PC-3 (cell line): ENCODE data around the gene ST6GALNAC3. TPM values are rescaled to one million over a fixed set of nuclear protein-coding genes. Genes with fewer than 3 reads are reported as not detected.

Source experiments
- ATAC-seq: fragments of 200-7000 bp; cut with Tn5 transposase; 2 replicates; pipeline ENCODE4 v1.9.1; 2020; ENCODE audit warnings: mild to moderate bottlenecking, moderate library complexity
- BruUV-seq: library from RNA; stranded (reverse); fragments of 400-500 nt; replicated peaks from 2 replicates; lab custom pipeline; 2021; lab: Mats Ljungman, UMichigan
- CTCF ChIA-PET: fragments of 300-600 bp; sonication (Branson Sonifier 250); formaldehyde crosslinking; loops from one replicate; lab custom pipeline; 2022; ENCODE audit warnings: antibody characterized with exemption; lab: Charles Lee
- POLR2A ChIA-PET: fragments of 300-600 bp; sonication (Branson Sonifier 250); formaldehyde crosslinking; loops from one replicate; lab custom pipeline; 2022; ENCODE audit warnings: antibody characterized with exemption; ENCODE audit not compliant: unreplicated experiment; lab: Charles Lee
- DNase-seq: peaks from one replicate; pipeline ENCODE4 v3.0.0-alpha.2; 2015
- H2AFZ ChIP-seq: fragments of 300-600 bp; sonication (generic); 2 replicates; pipeline ENCODE4 v1.6.0; 2016; ENCODE audit warnings: antibody characterized with exemption, low read length
- H3F3A ChIP-seq: fragments of 300-600 bp; sonication (generic); one replicate; pipeline ENCODE4 v1.6.0; 2017; ENCODE audit warnings: antibody characterized with exemption, low read length, control low read depth, mild to moderate bottlenecking; ENCODE audit not compliant: unreplicated experiment
- H3K27ac ChIP-seq: fragments of 300-600 bp; sonication (generic); 2 replicates; pipeline ENCODE4 v1.5.1; 2016; ENCODE audit warnings: mild to moderate bottlenecking, low read length
- H3K27me3 ChIP-seq: fragments of 300-600 bp; sonication (generic); 2 replicates; pipeline ENCODE4 v1.6.1; 2016; ENCODE audit warnings: low read length, mixed read lengths
- H3K36me3 ChIP-seq: fragments of 300-600 bp; sonication (generic); 2 replicates; pipeline ENCODE4 v1.6.1; 2016; ENCODE audit warnings: low read depth, mixed run types, low read length, mixed read lengths
- H3K4me1 ChIP-seq: fragments of 300-600 bp; sonication (generic); 2 replicates; pipeline ENCODE4 v1.5.1; 2016; ENCODE audit warnings: low read length; ENCODE audit not compliant: insufficient read depth
- H3K4me2 ChIP-seq: fragments of 300-600 bp; sonication (generic); 2 replicates; pipeline ENCODE4 v1.6.0; 2016; ENCODE audit warnings: low read length
- H3K4me3 ChIP-seq: fragments of 300-600 bp; sonication (generic); 2 replicates; pipeline ENCODE4 v1.5.1; 2016; ENCODE audit warnings: mild to moderate bottlenecking, low read length, mixed read lengths
- H3K79me2 ChIP-seq: fragments of 300-600 bp; sonication (generic); 2 replicates; pipeline ENCODE4 v1.6.1; 2017; ENCODE audit warnings: low read length, mixed read lengths
- H3K9ac ChIP-seq: fragments of 300-600 bp; sonication (generic); 2 replicates; pipeline ENCODE4 v1.6.0; 2016; ENCODE audit warnings: mild to moderate bottlenecking, low read length
- H3K9me2 ChIP-seq: fragments of 300-600 bp; sonication (generic); replicated peaks from 2 replicates; pipeline ENCODE4 v1.6.1; 2016; ENCODE audit warnings: mixed run types, low read length, mixed read lengths
- H3K9me3 ChIP-seq: fragments of 300-600 bp; sonication (generic); 2 replicates; pipeline ENCODE4 v1.6.1; 2016; ENCODE audit warnings: low read length, mixed read lengths
- H4K20me1 ChIP-seq: fragments of 300-600 bp; sonication (generic); 2 replicates; pipeline ENCODE4 v1.6.1; 2016; ENCODE audit warnings: low read length, mixed read lengths
- EZH2 ChIP-seq: fragments of 300-600 bp; sonication (generic); IDR thresholded peaks from one replicate; pipeline ENCODE4 v1.6.1; 2017; ENCODE audit warnings: antibody characterized with exemption, mild to moderate bottlenecking, low read length; ENCODE audit not compliant: unreplicated experiment
- EZH2phosphoT487 ChIP-seq: fragments of 300-600 bp; sonication (generic); IDR thresholded peaks from 2 replicates; pipeline ENCODE4 v1.6.1; 2018; ENCODE audit warnings: mild to moderate bottlenecking, antibody characterized with exemption, low read length, borderline replicate concordance
- intact Hi-C: fragments of 100-400 bp; cut with micrococcal nuclease; formaldehyde crosslinking; loops from 2 replicates; pipeline ENCODE4 v1.9.0; 2023
- total RNA-seq: library from RNA; depleted of rRNA; stranded (reverse); fragments of >200 nt; gene quantifications from 2 replicates; pipeline ENCODE4 v1.2.3, GENCODE V29; 2014
- TF ChIP-seq, protein P1 (sequence below): fragments of 300-600 bp; sonication (generic); conservative IDR thresholded peaks from 2 replicates; pipeline ENCODE4 v1.5.1; 2017; ENCODE audit warnings: antibody characterized with exemption, low read depth, mild to moderate bottlenecking, low read length

Gene ST6GALNAC3
- total RNA-seq, 1 experiment from 2014 or later = not detected

DNA sequence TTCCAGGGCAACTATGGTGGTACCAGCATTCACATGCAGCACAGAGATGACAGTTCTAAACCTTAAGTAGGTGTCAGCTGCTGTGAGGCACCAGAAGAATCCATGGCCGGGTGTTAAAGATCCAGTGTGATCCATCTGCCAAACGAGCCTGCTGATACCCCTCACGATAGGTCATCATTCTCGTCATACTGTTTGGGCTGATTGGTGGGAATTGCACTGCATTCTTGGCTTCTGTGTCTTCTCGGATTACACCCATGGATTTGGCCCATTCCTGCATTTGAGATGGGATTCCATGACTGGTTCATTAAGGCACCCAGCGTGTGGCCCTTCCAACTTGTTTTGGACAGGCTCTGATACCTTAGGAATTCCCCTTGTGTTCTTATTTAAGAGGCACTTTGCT is 55.2 kb downstream of the ST6GALNAC3 start:
- no peaks in the 10 kb centered on the region for H3K9me2 ChIP-seq
- H3K9ac ChIP-seq = no peak overlapping the region
- no peaks in the 10 kb centered on the region for H3K4me1 ChIP-seq
- peaks cover 23% of the 10 kb centered on the region; the same call in 1 of the 2 replicates for H3K27me3 ChIP-seq
- no peak overlapping the region for H2AFZ ChIP-seq
- DNase-seq = no peak
- H3K27ac ChIP-seq = no peak overlapping the region
- no TSS peak for BruUV-seq
- H3K9me3 ChIP-seq = no peaks in the 10 kb centered on the region
- TF ChIP-seq EZH2phosphoT487 (no peak), EZH2 (no peak)
- TF ChIP-seq, protein P1, sequence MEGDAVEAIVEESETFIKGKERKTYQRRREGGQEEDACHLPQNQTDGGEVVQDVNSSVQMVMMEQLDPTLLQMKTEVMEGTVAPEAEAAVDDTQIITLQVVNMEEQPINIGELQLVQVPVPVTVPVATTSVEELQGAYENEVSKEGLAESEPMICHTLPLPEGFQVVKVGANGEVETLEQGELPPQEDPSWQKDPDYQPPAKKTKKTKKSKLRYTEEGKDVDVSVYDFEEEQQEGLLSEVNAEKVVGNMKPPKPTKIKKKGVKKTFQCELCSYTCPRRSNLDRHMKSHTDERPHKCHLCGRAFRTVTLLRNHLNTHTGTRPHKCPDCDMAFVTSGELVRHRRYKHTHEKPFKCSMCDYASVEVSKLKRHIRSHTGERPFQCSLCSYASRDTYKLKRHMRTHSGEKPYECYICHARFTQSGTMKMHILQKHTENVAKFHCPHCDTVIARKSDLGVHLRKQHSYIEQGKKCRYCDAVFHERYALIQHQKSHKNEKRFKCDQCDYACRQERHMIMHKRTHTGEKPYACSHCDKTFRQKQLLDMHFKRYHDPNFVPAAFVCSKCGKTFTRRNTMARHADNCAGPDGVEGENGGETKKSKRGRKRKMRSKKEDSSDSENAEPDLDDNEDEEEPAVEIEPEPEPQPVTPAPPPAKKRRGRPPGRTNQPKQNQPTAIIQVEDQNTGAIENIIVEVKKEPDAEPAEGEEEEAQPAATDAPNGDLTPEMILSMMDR = no peak
- H3F3A ChIP-seq = no peaks in the 10 kb centered on the region
- H4K20me1 ChIP-seq = no peaks in the 10 kb centered on the region
- no peaks in the 10 kb centered on the region for H3K79me2 ChIP-seq
- H3K36me3 ChIP-seq = no peaks in the 10 kb centered on the region
- intact Hi-C loops = no loop called here
- ATAC-seq = no peak
- POLR2A ChIA-PET = no interaction called here
- CTCF ChIA-PET = no interaction called here
- no peak overlapping the region for H3K4me3 ChIP-seq
- no peak overlapping the region for H3K4me2 ChIP-seq

DNA sequence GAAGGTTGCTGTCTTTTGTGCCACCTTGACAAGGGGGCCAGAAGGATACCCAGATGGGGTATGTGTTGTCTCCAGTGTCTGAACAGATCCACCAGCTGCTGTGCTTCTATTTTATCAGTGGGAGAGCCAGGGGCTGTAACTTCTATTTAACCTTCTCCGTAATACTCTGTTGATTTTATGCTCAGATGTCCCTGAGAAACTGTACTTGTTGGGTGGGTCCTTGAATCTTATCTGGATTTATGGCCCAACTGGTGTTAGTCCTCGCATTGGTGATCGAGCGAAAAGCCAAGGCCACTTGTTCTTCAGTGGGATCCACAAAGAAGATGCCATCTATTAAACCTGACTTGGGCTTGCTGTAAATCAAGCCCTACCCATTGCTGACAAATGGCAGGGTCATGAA is 56.4 kb downstream of the ST6GALNAC3 start:
- TF ChIP-seq, protein P1 = no peak
- TF ChIP-seq EZH2phosphoT487 = no peak
- no peak for TF ChIP-seq EZH2
- CTCF ChIA-PET = no interaction called here
- H3K36me3 ChIP-seq = no peaks in the 10 kb centered on the region
- no peaks in the 10 kb centered on the region for H3F3A ChIP-seq
- H3K9ac ChIP-seq = no peak overlapping the region
- no peak overlapping the region for H3K4me3 ChIP-seq
- peaks cover 28% of the 10 kb centered on the region for H3K27me3 ChIP-seq
- no peak overlapping the region for H2AFZ ChIP-seq
- no peak for ATAC-seq
- H3K4me1 ChIP-seq = no peaks in the 10 kb centered on the region
- H3K9me2 ChIP-seq = no peaks in the 10 kb centered on the region
- H3K9me3 ChIP-seq = no peaks in the 10 kb centered on the region
- no TSS peak for BruUV-seq
- no peaks in the 10 kb centered on the region for H4K20me1 ChIP-seq
- H3K4me2 ChIP-seq = no peak overlapping the region
- DNase-seq = no peak
- no peaks in the 10 kb centered on the region for H3K79me2 ChIP-seq
- POLR2A ChIA-PET = no interaction called here
- no peak overlapping the region for H3K27ac ChIP-seq
- intact Hi-C loops = no loop called here

DNA sequence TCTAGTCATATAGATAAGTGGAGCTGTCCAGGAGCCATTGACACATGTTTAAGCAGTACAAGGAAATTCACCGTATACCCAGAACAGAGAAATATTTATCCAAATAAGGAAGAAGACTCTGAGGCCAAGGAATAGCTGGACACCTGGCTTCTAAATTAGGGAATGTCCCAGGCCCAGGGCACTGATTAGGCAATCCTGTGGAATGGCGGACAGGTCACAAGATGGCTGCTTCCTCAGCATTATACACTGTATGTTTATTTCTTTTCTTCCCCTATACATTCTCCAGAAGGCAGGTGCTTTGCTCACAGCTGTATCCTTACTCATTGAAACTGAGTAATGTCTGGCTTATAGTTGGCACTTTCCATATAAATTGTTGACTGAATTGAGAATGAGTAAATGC is 59.4 kb downstream of the ST6GALNAC3 start:
- no peak overlapping the region for H3K27ac ChIP-seq
- no peaks in the 10 kb centered on the region for H3K36me3 ChIP-seq
- H3K4me2 ChIP-seq = no peak overlapping the region
- H4K20me1 ChIP-seq = no peaks in the 10 kb centered on the region
- ChIA-PET CTCF (no interaction called here), POLR2A (no interaction called here)
- no peaks in the 10 kb centered on the region for H3F3A ChIP-seq
- H2AFZ ChIP-seq = no peak overlapping the region
- no peaks in the 10 kb centered on the region for H3K4me1 ChIP-seq
- DNase-seq (no peak), ATAC-seq (no peak)
- H3K9ac ChIP-seq = no peak overlapping the region
- no peaks in the 10 kb centered on the region for H3K9me2 ChIP-seq
- TF ChIP-seq EZH2phosphoT487 (no peak), EZH2 (no peak)
- TF ChIP-seq, protein P1 = no peak
- H3K27me3 ChIP-seq = peaks cover 43% of the 10 kb centered on the region
- intact Hi-C loops = no loop called here
- no peak overlapping the region for H3K4me3 ChIP-seq
- no peaks in the 10 kb centered on the region for H3K79me2 ChIP-seq
- BruUV-seq = no TSS peak
- H3K9me3 ChIP-seq = no peaks in the 10 kb centered on the region
